KBM-7 (cell line): ENCODE results near the gene FGF22.
"Not testable (repeated sequence)": the region's sequence is repeated elsewhere in the genome, so short reads cannot be mapped to it uniquely, and the experiment has no call there.

ENCODE experiments used
- DNase-seq: peaks from one replicate; pipeline ENCODE4 v3.0.0-alpha.2; 2015
- in situ Hi-C: fragments of 300-500 bp; cut with MboI; formaldehyde crosslinking; loops from 2 replicates; pipeline ENCODE4 v1.14.3; 2020; ENCODE audit warnings: low sequenced_read_pairs, low pct_unique_long_range_greater_than_20kb, mixed read lengths

The FGF22 gene

DNA sequence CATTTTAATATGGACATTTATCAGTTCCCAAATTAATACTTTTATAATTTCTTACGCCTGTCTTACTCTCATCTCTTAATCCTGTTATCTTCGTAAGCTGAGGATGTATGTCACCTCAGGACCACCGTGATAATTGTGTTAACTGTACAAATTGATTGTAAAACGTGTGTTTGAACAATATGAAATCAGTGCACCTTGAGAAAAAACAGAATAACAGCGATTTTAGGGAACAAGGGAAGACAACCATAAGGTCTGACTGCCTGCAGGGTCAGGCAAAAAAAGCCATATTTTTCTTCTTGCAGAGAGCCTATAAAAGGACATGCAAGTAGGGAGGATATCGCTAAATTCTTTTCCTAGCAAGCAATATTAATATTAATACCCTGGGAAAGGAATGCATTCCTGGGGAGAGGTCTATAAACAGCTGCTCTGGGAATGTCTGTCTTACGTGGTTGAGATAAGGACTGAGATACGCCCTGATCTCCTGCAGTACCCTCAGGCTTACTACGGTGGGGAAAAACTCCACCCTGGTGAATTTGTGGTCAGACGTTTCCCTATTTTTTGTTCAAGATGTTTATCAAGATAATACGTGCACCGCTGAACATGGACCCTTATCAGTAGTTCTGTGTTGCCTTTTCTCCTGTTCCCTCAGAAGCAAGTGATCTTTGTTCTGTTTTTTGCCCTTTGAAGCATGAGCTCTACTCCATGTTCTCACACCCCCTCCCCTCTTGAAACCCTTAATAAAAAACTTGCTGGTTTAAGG, 29.2 kb downstream of the FGF22 start:
- in situ Hi-C loops, result not testable (repeated sequence)
- peak; percentile 96 for DNase-seq

DNA sequence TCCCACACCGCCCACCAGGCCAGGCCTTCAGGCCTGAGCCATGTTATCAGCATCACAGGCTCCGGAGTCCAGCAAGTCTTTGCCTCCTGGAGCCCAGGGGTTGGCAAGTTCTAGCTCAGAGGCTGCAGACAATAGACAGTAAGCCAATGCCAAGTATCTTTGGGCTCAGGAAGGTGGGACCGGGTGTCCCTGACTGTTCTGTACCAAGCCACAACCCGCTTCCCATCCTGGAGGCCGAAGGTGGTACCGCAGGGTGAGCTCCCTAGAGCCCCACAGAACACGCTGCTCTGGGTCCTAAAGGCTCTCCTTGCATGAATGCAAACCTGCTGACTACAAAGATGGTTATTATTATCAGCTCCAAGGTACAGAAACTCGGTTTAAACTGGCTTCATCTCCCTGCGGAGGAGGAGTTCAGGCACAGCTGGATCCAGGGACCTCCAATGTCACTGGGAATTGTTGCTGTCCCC, 31.0 kb downstream of the FGF22 start:
- peak; percentile 24 for DNase-seq
- in situ Hi-C loops, result no loop called here

DNA sequence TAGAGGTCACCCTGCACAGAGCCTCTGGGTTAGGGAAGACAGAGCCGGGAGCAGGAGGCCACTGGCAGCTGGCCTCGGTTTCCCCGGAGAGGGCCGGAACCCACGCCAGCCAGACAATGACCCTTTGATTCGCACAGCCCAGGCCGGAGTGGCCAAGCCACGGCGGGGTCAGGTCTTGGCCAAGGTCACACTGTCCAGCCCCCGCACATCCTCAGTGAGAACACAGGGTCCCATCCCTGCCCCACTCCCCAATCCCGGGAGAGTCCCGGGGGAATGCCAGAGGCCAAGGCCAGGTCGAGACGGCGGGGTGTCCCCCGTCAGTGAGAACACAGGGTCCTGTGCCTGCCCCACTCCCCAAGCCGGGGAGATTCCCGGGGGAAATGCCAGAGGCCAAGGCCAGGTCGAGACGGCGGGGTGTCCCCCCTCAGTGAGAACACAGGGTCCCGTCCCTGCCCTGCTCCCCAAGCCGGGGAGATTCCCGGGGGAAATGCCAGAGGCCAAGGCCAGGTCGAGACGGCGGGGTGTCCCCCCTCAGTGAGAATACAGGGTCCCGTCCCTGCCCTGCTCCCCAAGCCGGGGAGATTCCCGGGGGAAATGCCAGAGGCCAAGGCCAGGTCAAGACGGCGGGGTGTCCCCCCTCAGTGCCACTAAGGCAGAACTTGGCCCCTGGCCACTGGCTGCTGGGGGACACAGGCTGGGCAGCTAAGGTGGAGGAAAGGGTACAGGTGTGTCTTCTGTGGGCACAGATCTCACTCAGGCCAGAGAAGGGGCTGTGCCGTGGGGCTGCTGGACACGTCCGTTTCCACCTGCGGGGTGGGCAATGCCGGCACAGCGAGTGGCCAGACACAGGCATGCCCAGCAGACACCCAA, 34.8 kb downstream of the FGF22 start:
- DNase-seq, result no peak
- in situ Hi-C loops, result no loop called here

DNA sequence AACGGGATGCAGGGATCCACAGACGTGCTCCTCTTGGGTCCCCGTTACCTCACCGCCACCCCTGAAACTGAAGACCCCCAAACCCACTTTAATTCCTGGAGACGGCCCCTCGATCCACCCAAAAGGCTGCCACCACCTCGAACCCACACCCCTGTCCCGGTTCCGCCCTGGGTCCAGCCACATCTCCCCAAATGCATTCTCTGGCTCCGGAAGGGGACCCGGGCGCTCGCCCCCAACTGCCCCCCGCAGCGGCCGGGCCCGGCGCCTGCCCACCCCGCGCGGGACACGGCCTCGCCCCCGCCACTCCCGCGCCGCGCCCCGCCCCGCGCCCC, 36.3 kb downstream of the FGF22 start:
- in situ Hi-C loops, result no loop called here
- no peak for DNase-seq

DNA sequence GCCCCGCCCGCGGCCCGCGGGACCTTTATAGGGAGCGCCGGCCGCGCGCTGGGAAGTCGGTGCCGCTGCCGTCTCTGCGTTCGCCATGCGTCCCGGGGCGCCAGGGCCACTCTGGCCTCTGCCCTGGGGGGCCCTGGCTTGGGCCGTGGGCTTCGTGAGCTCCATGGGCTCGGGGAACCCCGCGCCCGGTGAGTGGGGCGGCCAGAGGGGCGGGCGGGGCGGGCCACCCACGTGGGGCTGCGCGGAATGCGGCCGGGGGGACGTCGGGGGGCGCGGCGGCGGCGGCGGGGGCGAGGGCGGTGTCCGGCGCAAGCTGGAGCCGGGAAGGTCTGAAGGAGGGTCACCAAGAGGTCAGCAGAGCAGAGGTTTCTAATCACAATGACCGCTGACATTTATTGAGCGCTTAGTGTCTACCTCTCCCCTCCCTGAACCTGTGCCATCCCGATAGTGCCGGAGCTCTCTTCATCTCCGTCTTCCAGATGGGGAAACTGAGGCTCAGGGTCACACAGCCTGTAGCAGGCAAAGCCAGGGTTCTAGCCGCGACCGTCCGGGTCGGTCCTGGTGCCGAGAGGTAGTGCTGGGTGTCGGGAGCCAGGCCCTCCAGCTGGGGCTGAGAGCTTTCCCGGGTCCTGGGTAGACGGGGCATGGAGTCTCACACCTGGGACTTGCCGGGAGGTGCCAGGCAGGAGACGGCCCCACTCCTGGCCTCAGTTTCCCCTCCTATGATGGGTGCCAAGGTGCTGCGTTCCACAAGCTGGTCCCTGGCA, 36.8 kb downstream of the FGF22 start, which contains the start of gene FSTL3:
Gene FSTL3, plus strand, starts transcription at position 54 of the 767 bp plus-strand sequence. Its CDS starts 32 bp downstream, at position 86.
- in situ Hi-C loops, result no loop called here
- no peak for DNase-seq

DNA sequence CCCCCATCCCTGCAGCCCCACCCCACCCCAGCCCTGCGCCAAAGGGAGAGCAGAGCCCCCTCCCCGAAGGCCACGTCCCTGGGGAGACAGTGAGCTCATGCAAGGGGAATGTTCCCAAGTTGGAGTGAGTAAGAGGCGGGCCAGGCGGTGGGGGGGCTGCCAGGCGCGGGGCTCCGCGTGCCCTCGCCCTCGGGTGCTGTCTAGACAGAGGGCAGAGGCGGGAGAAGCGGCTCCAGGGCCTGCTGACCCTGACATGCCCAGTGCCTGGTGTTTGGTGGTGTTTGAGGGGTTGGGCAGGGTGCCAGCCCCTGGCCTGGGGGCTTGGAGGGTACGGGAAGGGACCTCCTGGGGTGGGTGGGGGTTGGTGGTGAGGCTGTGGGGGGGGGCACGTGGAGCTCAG, 37.5 kb downstream of the FGF22 start:
- in situ Hi-C loops, result no loop called here
- DNase-seq, result no peak

DNA sequence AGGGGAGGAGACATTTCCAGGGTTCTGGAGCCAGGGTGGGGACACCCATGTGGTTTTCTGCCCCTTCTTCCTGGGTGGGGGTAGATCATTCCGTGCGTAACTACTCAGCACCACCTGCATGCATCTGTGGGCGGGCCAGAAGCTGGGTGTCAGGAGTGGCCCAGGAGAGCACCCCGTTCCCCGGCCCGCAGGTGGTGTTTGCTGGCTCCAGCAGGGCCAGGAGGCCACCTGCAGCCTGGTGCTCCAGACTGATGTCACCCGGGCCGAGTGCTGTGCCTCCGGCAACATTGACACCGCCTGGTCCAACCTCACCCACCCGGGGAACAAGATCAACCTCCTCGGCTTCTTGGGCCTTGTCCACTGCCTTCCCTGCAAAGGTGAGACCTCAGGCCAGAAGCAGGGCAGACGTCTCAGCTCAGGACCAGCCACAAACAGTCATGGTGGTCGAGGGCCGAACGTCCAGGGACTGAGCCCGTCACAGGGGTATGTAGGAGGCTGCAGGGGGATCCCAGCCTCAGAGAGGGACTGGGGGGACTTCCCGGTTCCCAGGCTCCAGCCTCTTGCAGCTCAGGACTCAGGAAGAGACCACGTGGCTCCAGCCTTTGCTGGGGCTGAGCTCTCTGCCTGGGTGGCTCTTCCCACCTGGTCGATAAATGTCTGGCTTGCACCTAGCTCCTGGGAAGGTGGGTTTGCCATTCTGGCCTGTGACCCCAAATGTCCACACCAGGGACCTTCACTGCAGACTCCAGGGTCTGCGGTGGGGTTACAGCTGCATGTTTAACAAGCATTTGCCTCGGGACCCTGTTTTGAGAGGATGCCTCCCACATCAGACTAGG, 38.1 kb downstream of the FGF22 start:
- DNase-seq, result no peak
- in situ Hi-C loops, result no loop called here

DNA sequence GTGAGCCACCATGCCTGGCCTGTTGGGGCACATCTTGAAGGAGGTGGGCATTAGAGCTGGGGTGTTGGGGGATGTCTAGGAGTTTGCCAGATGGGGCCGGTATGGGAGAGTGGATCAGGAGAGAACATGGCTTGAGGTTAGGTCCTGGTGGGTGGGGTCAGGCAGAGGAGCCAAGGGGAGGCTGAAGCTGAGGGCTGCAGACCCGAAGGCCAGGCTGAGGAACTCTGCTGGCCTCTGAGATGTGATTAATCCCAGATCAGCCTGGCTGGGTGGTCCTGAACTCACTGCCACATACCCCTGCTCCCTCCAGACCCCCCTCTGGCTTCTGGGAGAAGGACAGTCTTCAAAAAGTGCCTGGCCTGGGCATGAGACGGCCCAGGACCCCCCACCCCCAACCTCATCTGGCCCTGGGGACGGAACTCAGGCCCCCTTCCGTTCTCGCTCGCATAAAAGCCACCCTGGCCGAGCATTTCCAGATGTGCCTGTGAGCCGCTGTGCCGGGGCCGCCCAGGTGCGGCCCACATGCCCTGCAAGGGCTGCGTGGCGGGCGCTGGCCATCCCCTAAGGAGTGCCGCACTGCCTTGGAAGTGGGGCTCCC, 39.2 kb downstream of the FGF22 start:
- no peak for DNase-seq
- in situ Hi-C loops, result no loop called here

DNA sequence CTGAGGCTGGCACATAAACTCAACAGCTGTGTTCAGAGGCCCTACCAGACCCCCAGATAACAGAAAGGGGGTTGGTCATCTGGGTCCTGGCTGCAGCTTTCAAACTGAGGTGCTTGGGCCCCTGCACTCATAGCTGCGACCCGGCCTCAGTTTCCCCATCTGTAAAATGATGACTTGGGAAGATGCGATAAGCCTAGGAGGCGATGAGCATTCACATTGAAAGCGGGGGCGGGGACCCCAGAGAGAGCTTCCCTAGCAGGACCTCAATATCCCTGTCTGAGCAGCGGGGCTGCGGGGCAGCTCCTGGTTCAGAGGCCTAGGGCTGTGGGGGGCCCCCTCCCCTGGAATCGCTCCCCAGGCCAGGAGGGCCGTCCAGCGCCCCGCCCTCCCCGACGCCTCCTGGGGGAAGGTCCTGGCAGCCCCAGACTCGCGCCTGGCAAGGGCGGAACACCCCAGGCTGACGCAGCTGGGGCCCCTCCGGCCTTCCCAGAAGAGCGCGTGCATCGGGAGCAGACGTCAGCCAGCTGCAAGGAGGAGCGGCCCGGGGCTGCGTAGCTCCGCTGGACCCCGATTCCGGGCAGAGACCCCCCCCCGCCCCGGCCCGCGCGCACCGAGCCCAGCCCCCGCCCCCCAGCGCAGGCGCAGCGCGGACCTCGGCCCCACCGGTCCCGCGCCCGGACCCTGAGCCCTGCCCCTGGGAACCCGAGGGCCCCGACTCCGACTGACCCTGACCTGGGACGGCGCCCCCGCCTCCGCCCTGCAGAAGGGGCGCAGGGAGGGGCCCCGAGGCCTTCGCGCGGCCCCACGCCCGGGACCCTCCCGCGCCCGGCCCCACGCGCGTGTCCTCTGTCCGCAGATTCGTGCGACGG, 40.0 kb downstream of the FGF22 start:
- DNase-seq, result peak; percentile 40
- in situ Hi-C loops, result no loop called here

DNA sequence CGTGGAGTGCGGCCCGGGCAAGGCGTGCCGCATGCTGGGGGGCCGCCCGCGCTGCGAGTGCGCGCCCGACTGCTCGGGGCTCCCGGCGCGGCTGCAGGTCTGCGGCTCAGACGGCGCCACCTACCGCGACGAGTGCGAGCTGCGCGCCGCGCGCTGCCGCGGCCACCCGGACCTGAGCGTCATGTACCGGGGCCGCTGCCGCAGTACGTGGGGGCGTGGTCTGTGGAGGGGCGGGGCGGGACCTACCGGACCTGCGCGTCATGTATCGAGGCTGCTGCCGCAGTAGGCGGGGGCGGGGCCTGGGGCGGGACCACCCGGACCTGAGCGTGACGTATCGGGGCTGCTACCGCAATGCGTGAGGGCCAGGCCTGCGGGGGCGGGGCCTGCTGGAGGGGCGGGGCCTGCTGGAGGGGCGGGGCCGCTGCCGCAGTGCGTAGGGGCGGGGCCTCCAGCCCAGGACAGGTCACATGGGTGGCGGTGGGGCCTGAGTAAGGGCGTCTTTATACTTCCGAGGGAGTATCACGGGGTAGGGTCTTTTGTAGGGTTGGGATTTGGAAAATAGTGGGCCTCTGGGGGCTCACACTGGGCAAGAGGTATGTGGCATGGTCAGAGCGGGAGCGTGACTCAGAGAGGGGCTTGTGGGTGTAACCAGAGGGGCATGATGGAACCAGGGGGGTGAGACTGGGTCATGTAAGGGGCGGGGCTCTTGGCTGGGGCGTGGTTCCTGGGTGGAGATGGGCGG, 40.8 kb downstream of the FGF22 start:
- DNase-seq, result peak; percentile 93
- in situ Hi-C loops, result no loop called here

DNA sequence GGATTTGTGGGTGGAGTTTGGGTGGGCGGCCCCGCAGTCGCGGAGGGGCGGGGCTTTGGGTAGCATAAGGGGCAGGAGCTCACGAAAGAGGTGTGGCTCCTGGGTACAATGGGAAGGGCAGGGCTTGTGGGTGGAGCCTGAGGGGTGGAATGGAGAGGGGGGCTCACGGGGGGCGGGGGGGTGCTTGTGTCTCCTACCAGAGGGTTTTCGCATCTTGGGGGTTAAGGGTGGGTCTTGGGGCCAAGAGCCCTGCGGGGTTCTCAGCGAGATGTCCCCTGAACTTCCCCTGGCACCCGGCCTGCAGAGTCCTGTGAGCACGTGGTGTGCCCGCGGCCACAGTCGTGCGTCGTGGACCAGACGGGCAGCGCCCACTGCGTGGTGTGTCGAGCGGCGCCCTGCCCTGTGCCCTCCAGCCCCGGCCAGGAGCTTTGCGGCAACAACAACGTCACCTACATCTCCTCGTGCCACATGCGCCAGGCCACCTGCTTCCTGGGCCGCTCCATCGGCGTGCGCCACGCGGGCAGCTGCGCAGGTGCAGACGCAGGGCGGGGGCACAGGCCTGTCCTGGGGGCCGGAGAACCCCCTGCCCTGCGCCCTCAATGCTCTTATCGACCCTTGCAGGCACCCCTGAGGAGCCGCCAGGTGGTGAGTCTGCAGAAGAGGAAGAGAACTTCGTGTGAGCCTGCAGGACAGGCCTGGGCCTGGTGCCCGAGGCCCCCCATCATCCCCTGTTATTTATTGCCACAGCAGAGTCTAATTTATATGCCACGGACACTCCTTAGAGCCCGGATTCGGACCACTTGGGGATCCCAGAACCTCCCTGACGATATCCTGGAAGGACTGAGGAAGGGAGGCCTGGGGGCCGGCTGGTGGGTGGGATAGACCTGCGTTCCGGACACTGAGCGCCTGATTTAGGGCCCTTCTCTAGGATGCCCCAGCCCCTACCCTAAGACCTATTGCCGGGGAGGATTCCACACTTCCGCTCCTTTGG, 41.6 kb downstream of the FGF22 start:
- peak; percentile 70 for DNase-seq
- in situ Hi-C loops, result no loop called here

DNA sequence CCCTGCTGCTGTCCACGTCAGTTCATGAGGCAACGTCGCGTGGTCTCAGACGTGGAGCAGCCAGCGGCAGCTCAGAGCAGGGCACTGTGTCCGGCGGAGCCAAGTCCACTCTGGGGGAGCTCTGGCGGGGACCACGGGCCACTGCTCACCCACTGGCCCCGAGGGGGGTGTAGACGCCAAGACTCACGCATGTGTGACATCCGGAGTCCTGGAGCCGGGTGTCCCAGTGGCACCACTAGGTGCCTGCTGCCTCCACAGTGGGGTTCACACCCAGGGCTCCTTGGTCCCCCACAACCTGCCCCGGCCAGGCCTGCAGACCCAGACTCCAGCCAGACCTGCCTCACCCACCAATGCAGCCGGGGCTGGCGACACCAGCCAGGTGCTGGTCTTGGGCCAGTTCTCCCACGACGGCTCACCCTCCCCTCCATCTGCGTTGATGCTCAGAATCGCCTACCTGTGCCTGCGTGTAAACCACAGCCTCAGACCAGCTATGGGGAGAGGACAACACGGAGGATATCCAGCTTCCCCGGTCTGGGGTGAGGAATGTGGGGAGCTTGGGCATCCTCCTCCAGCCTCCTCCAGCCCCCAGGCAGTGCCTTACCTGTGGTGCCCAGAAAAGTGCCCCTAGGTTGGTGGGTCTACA, 43.1 kb downstream of the FGF22 start:
- in situ Hi-C loops, result no loop called here
- DNase-seq, result no peak

DNA sequence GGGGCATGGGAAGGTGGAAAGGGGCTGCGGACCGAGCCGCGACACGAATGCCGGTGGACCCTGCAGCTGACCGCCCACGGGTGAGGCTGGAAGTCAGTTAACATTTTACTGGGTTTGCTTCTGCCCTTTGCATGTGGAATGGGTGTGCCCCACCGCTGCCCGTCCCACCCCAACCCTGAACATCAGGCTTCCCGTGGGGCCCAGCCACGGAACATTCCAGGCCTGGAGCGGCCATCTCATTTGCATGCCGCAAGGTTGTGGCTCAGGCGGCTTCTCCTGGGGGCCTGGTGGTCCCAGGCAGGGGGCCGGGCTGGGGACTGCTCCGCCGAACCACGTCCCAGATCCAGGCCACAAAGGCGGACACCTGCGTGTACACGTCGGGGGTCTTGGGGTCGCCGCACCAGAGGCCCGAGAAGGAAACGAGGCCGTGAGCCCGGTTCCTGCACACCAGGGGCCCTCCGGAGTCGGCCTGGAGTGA, 45.8 kb downstream of the FGF22 start:
- in situ Hi-C loops, result no loop called here

DNA sequence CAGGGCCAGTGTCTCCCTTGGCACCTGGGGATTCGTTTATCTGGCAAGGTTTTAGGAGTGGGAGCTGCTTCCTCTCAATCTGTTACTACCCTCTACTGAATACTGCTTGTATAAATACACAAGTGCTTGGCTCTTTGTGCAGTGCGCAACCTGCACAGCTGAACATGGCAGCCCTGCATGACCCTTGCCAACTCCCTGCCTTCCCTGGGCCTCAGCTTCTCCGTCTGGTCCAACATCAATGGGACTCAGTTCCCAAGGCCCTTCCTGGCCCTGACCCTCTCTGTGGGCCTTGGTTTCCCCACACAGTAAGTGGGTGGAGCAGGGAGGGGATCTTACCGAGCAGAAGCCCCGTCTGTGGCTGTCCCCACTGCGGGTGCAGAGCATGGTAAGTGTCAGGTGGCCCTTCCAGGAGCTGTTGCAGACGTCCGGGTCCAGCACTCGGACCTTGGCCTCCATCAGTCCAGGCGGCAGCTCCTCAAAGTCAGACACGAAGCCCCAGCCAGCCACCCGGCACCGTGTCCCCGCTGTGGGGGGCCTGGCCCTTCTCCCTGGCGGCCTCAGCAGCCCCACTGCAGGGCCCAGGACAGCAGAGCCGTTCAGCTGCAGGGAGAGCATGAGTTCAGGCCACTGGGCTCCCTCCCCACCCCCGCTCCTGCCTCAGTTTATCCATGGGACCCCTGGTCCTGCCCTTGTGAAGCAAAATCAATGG, 47.1 kb downstream of the FGF22 start:
- DNase-seq, result no peak
- in situ Hi-C loops, result no loop called here

More for the DNA sequence above, 45.8 kb downstream of the FGF22 start:
- DNase-seq, result no peak
